NCI-H345 (cell line): ENCODE results near the gene TERB1.
"Not testable (repeated sequence)": the region's sequence is repeated elsewhere in the genome, so short reads cannot be mapped to it uniquely, and the experiment has no call there.

ENCODE experiments used
- DNase-seq: peaks from one replicate; lab custom pipeline; 2025; lab: John Stamatoyannopoulos, UW

TERB1 gene

GRCh38 chr16:66830422-66831404, 29.3 kb upstream of the TERB1 start, which contains the start of gene NAE1:
Gene NAE1, minus strand, starts transcription at chr16:66830976. Its CDS starts 77 bp downstream, at chr16:66830899.
- peak; percentile 82 for DNase-seq

- DNase-seq, result no peak
Measured at GRCh38 chr16:66824006-66824405, 22.6 kb upstream of the TERB1 start.

GRCh38 chr16:66814734-66815133, 13.3 kb upstream of the TERB1 start:
- no peak for DNase-seq

- DNase-seq, result no peak
Measured at GRCh38 chr16:66811043-66811442, 9.7 kb upstream of the TERB1 start.

- no peak for DNase-seq
Measured at GRCh38 chr16:66810391-66810790, 9.0 kb upstream of the TERB1 start.

GRCh38 chr16:66809765-66810164, 8.4 kb upstream of the TERB1 start:
- no peak for DNase-seq

GRCh38 chr16:66802159-66802558, 775 bp upstream of the TERB1 start:
- DNase-seq, result no peak

GRCh38 chr16:66800856-66801255, 528 bp downstream of the TERB1 start:
- no peak for DNase-seq

GRCh38 chr16:66798161-66798560, 3.2 kb downstream of the TERB1 start:
- no peak for DNase-seq

- not testable (repeated sequence) for DNase-seq
Measured at GRCh38 chr16:66793984-66794383, 7.4 kb downstream of the TERB1 start.

- no peak for DNase-seq
Measured at GRCh38 chr16:66790130-66790733, 11.2 kb downstream of the TERB1 start.

- no peak for DNase-seq
Measured at GRCh38 chr16:66787427-66787826, 14.0 kb downstream of the TERB1 start.

- DNase-seq, result no peak
Measured at GRCh38 chr16:66786551-66786950, 14.8 kb downstream of the TERB1 start.

- DNase-seq, result no peak
Measured at GRCh38 chr16:66776457-66776856, 24.9 kb downstream of the TERB1 start.

GRCh38 chr16:66774981-66775380, 26.4 kb downstream of the TERB1 start:
- no peak for DNase-seq

- DNase-seq, result no peak
Measured at GRCh38 chr16:66758086-66758485, 43.3 kb downstream of the TERB1 start.

- no peak for DNase-seq
Measured at GRCh38 chr16:66754819-66755218, 46.6 kb downstream of the TERB1 start.

GRCh38 chr16:66754211-66754610, 47.2 kb downstream of the TERB1 start:
- no peak for DNase-seq

GRCh38 chr16:66752958-66753357, 48.4 kb downstream of the TERB1 start:
- no peak for DNase-seq

- no peak for DNase-seq
Measured at GRCh38 chr16:66752379-66752778, 49.0 kb downstream of the TERB1 start.

GRCh38 chr16:66751992-66752322, 49.4 kb downstream of the TERB1 start:
- DNase-seq, result no peak

GRCh38 chr16:66751303-66751991, 49.9 kb downstream of the TERB1 start, which contains the start of gene DYNC1LI2:
Gene DYNC1LI2, minus strand, starts transcription at chr16:66751609. Its CDS starts 18 bp downstream, at chr16:66751591.
- DNase-seq, result peak; percentile 61

GRCh38 chr16:66751053-66751302, 50.4 kb downstream of the TERB1 start:
- DNase-seq, result no peak
